ENCODE data around the gene CSRP3. TPM values are rescaled to one million over a fixed set of nuclear protein-coding genes. Genes with fewer than 3 reads are reported as not detected.

Gene CSRP3
- total and polyA plus RNA-seq, 9 of the 15 experiments (the other 6 are each of a cell fraction or from before 2014, with no cell fraction given): 0.14 TPM; not detected in 8

DNA sequence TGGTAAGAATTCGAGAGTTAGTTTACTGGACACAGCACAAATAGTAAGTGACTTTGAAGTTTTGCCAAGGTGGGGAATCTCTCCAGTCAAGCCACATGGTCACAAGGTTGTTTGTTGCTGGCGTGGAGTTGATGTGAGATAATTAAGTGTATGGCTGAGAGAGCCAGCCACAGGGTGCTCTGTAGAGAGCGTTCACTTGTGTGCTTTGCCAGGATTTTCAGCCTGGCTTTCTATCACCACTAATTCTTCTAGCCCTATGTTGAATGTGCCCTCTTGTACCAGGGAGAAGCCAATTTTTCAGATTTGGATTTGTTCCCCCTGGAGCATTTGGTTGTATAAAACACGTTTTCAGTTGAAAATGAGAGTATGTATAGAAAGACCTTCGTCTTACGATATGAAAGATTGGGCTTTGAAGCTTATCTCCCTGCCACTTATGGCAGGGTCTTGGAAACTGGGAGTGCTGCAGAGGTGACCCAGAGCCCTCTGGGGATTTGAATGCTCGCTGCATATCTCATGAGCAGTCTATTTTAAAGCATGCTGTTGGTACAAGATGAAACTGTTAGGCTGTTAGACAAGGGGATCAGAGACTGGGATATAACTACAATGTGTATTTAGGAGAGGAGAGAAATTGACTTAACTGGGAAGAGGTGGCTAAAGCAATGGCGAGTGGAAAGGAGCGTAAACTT, 28.6 kb downstream of the CSRP3 start (continued):
- TF ChIP-seq, protein P1, sequence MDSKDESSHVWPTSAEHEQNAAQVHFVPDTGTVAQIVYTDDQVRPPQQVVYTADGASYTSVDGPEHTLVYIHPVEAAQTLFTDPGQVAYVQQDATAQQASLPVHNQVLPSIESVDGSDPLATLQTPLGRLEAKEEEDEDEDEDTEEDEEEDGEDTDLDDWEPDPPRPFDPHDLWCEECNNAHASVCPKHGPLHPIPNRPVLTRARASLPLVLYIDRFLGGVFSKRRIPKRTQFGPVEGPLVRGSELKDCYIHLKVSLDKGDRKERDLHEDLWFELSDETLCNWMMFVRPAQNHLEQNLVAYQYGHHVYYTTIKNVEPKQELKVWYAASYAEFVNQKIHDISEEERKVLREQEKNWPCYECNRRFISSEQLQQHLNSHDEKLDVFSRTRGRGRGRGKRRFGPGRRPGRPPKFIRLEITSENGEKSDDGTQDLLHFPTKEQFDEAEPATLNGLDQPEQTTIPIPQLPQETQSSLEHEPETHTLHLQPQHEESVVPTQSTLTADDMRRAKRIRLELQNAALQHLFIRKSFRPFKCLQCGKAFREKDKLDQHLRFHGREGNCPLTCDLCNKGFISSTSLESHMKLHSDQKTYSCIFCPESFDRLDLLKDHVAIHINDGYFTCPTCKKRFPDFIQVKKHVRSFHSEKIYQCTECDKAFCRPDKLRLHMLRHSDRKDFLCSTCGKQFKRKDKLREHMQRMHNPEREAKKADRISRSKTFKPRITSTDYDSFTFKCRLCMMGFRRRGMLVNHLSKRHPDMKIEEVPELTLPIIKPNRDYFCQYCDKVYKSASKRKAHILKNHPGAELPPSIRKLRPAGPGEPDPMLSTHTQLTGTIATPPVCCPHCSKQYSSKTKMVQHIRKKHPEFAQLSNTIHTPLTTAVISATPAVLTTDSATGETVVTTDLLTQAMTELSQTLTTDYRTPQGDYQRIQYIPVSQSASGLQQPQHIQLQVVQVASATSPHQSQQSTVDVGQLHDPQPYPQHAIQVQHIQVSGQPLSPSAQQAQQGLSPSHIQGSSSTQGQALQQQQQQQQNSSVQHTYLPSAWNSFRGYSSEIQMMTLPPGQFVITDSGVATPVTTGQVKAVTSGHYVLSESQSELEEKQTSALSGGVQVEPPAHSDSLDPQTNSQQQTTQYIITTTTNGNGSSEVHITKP (IDR thresholded peaks at IDR 0.05; ENCODE audit: partially characterized antibody): no peak
- TF ChIP-seq SLC30A9 (CRISPR knock-in tag; IDR thresholded peaks at IDR 0.05) (no peak), EZH2 (IDR thresholded peaks at IDR 0.05; ENCODE audit: borderline replicate concordance, low read depth, low read length) (no peak), ZNF436 (CRISPR knock-in tag; IDR thresholded peaks at IDR 0.05) (no peak), CBX3 (IDR thresholded peaks at IDR 0.05; ENCODE audit: borderline replicate concordance in 1 of 2, low read length in 2 of 2) (no peak), COPS2 (conservative IDR thresholded peaks at IDR 0.05) (no peak), ZNF282 (CRISPR knock-in tag; IDR thresholded peaks at IDR 0.05) (no peak), NCOA1 (IDR thresholded peaks at IDR 0.05; ENCODE audit: low read depth) (no peak), ZNF12 (CRISPR knock-in tag; IDR thresholded peaks at IDR 0.05) (no peak), ZNF589 (CRISPR knock-in tag; IDR thresholded peaks at IDR 0.05; ENCODE audit: low read depth) (0 out of 2 replicates have a peak, but pooled peaks have one; percentile 42), BDP1 (IDR thresholded peaks at IDR 0.05; ENCODE audit: insufficient read depth, insufficient read length) (no peak), HEY1 (CRISPR knock-in tag; IDR thresholded peaks at IDR 0.05; ENCODE audit: borderline replicate concordance) (no peak), KLF10 (CRISPR knock-in tag; IDR thresholded peaks at IDR 0.05) (no peak), ZNF23 (CRISPR knock-in tag; IDR thresholded peaks at IDR 0.05) (no peak), ARID1B (IDR thresholded peaks at IDR 0.05) (peak; percentile 40), CBFA2T3 (IDR thresholded peaks at IDR 0.05) (peak; percentile 72), JUND (IDR thresholded peaks at IDR 0.05; ENCODE audit: borderline replicate concordance, low read depth, low read length) (0 out of 2 replicates have a peak, but pooled peaks have one; percentile 3), JUND (tag; IDR thresholded peaks at IDR 0.05; ENCODE audit: borderline replicate concordance, low read depth, low read length) (no peak), RCOR1 (IDR thresholded peaks at IDR 0.05; ENCODE audit: borderline replicate concordance in 1 of 2, low read depth in 2 of 2, low read length in 2 of 2) (no peak)
- TF ChIP-seq, protein P2, sequence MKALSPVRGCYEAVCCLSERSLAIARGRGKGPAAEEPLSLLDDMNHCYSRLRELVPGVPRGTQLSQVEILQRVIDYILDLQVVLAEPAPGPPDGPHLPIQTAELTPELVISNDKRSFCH (CRISPR knock-in tag; IDR thresholded peaks at IDR 0.05): no peak
- TF ChIP-seq, protein P2 (tag; IDR thresholded peaks at IDR 0.05): no peak
